OCI-LY7 (cell line): Measurements from ENCODE around the gene NAPSA.

ENCODE experiments used
- CTCF ChIP-seq: fragments of 200-600 bp; sonication (generic); conservative IDR thresholded peaks from 2 replicates; pipeline ENCODE4 v1.5.1; 2014; ENCODE audit warnings: mild to moderate bottlenecking, antibody characterized with exemption, low read length, moderate library complexity, mixed read lengths
- EZH2phosphoT487 ChIP-seq: fragments of 200-600 bp; sonication (generic); IDR thresholded peaks from 2 replicates; pipeline ENCODE4 v1.6.1; 2018; ENCODE audit warnings: low read depth, borderline replicate concordance, mild to moderate bottlenecking, mixed run types, antibody characterized with exemption, low read length, moderate library complexity, mixed read lengths

GRCh38 chr19:50362656-50363424, 2.6 kb downstream of the NAPSA start:
- TF ChIP-seq CTCF, result no peak
- no peak for TF ChIP-seq EZH2phosphoT487
